IMR-90 (cell line): ENCODE measurements around the gene LGALS13. TPM values are rescaled to one million over a fixed set of nuclear protein-coding genes. Genes with fewer than 3 reads are reported as not detected.

Experiments
- ATAC-seq: fragments of 200-7000 bp; cut with Tn5 transposase; 2 replicates; pipeline ENCODE4 v1.9.1; 2020; ENCODE audit warnings: low read depth, mild to moderate bottlenecking, moderate library complexity
- BruUV-seq: library from RNA; stranded (reverse); fragments of 400-500 nt; replicated peaks from 2 replicates; lab custom pipeline; 2021; lab: Mats Ljungman, UMichigan
- CTCF ChIA-PET: fragments of 300-600 bp; formaldehyde crosslinking; extraction: SDS; loops from one replicate; lab custom pipeline; 2021; ENCODE audit warnings: antibody characterized with exemption; lab: Yijun Ruan, JAX
- POLR2A ChIA-PET: fragments of 300-600 bp; sonication (Branson Sonifier 250); formaldehyde crosslinking; loops from one replicate; lab custom pipeline; 2022; ENCODE audit warnings: antibody characterized with exemption; ENCODE audit not compliant: unreplicated experiment; lab: Charles Lee
- DNase-seq: peaks from one replicate; pipeline ENCODE4 v3.0.0; 2013
- H2AFZ ChIP-seq: replicated peaks from 2 replicates; pipeline ENCODE3; 2013; ENCODE audit warnings: low read length, mild to moderate bottlenecking; ENCODE audit not compliant: poor library complexity
- H2AK5ac ChIP-seq: 2 replicates; pipeline ENCODE4 v1.6.1; 2013; ENCODE audit warnings: low read depth, low read length, inconsistent platforms
- H2AK9ac ChIP-seq: replicated peaks from 2 replicates; pipeline ENCODE3; 2013; ENCODE audit warnings: mild to moderate bottlenecking, low read depth, low read length, moderate library complexity; ENCODE audit not compliant: poor library complexity
- H2BK120ac ChIP-seq: 2 replicates; pipeline ENCODE4 v1.6.1; 2013; ENCODE audit warnings: low read depth, low read length, inconsistent platforms
- H2BK15ac ChIP-seq: 3 replicates; pipeline ENCODE4 v1.6.1; 2013; ENCODE audit warnings: low read depth, low read length, inconsistent platforms
- H2BK20ac ChIP-seq: 2 replicates; pipeline ENCODE4 v1.6.1; 2013; ENCODE audit warnings: low read depth, mild to moderate bottlenecking, inconsistent platforms, low read length, moderate library complexity
- H2BK5ac ChIP-seq: 2 replicates; pipeline ENCODE4 v1.6.1; 2013; ENCODE audit warnings: mild to moderate bottlenecking, low read depth, low read length, inconsistent platforms; ENCODE audit not compliant: poor library complexity, severe bottlenecking
- H3K14ac ChIP-seq: replicated peaks from 2 replicates; pipeline ENCODE4 v1.6.1; 2013; ENCODE audit warnings: low read depth, low read length, inconsistent platforms
- H3K18ac ChIP-seq: 2 replicates; pipeline ENCODE4 v1.6.1; 2013; ENCODE audit warnings: low read depth, low read length, control low read depth
- H3K23ac ChIP-seq: 2 replicates; pipeline ENCODE4 v1.6.1; 2013; ENCODE audit warnings: low read depth, low read length, inconsistent platforms
- H3K27ac ChIP-seq: 2 replicates; pipeline ENCODE4 v1.5.1; 2013; ENCODE audit warnings: mild to moderate bottlenecking, control low read depth, low read length; ENCODE audit not compliant: insufficient read depth
- H3K27me3 ChIP-seq: 2 replicates; pipeline ENCODE4 v1.6.1; 2013; ENCODE audit warnings: low read length; ENCODE audit not compliant: control insufficient read depth, insufficient read depth
- H3K36me3 ChIP-seq: 2 replicates; pipeline ENCODE4 v1.6.1; 2013; ENCODE audit warnings: low read length, mixed read lengths; ENCODE audit not compliant: control insufficient read depth, insufficient read depth
- H3K4ac ChIP-seq: 2 replicates; pipeline ENCODE4 v1.6.1; 2013; ENCODE audit warnings: low read depth, low read length, inconsistent platforms
- H3K4me1 ChIP-seq: 2 replicates; pipeline ENCODE4 v1.6.1; 2013; ENCODE audit warnings: low read length, mixed read lengths; ENCODE audit not compliant: control insufficient read depth, insufficient read depth
- H3K4me2 ChIP-seq: 2 replicates; pipeline ENCODE4 v1.6.1; 2013; ENCODE audit warnings: low read depth, mild to moderate bottlenecking, control low read depth, low read length, moderate library complexity
- H3K4me3 ChIP-seq: 2 replicates; pipeline ENCODE4 v1.5.1; 2013; ENCODE audit warnings: low read depth, mild to moderate bottlenecking, control low read depth, low read length, moderate library complexity; ENCODE audit not compliant: insufficient read depth
- H3K56ac ChIP-seq: 2 replicates; pipeline ENCODE4 v1.6.1; 2013; ENCODE audit warnings: low read length, inconsistent platforms; ENCODE audit not compliant: insufficient read depth; ENCODE audit errors: extremely low read depth
- H3K79me1 ChIP-seq, 2 experiments: 2 replicates each; pipeline ENCODE4 v1.6.1; 2013; ENCODE audit warnings: low read length in 2 of 2, inconsistent platforms in 1 of 2, low read depth in 1 of 2
- H3K9ac ChIP-seq: 2 replicates; pipeline ENCODE4 v1.6.1; 2013; ENCODE audit warnings: low read depth, low read length, control low read depth
- H3K9me1 ChIP-seq: 2 replicates; pipeline ENCODE4 v1.6.1; 2013; ENCODE audit warnings: low read length, inconsistent platforms; ENCODE audit not compliant: insufficient read depth
- H3K9me3 ChIP-seq: 2 replicates; pipeline ENCODE4 v1.6.1; 2013; ENCODE audit warnings: low read length; ENCODE audit not compliant: control insufficient read depth, insufficient read depth
- H4K20me1 ChIP-seq: 2 replicates; pipeline ENCODE4 v1.6.1; 2013; ENCODE audit warnings: low read length, inconsistent platforms; ENCODE audit not compliant: insufficient read depth
- H4K5ac ChIP-seq: 2 replicates; pipeline ENCODE4 v1.6.1; 2013; ENCODE audit warnings: mild to moderate bottlenecking, low read depth, low read length, control low read depth
- H4K8ac ChIP-seq, 2 experiments: 2 replicates each; pipeline ENCODE4 v1.6.1; 2013; ENCODE audit warnings: low read depth in 2 of 2, low read length in 2 of 2, control low read depth in 1 of 2, inconsistent platforms in 1 of 2
- H4K91ac ChIP-seq: 2 replicates; pipeline ENCODE4 v1.6.1; 2013; ENCODE audit warnings: low read depth, low read length, inconsistent platforms; ENCODE audit not compliant: insufficient read depth
- ELK1 ChIP-seq: fragments of 150-350 bp; IDR thresholded peaks from 2 replicates; pipeline ENCODE4 v1.6.1; 2016; ENCODE audit warnings: low read depth, mild to moderate bottlenecking, low read length, moderate library complexity, borderline replicate concordance
- FOS ChIP-seq: fragments of 150-350 bp; IDR thresholded peaks from 2 replicates; pipeline ENCODE4 v1.6.1; 2016; ENCODE audit warnings: low read depth, low read length
- MAZ ChIP-seq: IDR thresholded peaks from 2 replicates; pipeline ENCODE4 v1.6.1; 2012; ENCODE audit warnings: low read depth, mild to moderate bottlenecking, low read length, improper control_type of control experiment, moderate library complexity, borderline replicate concordance
- MXI1 ChIP-seq: IDR thresholded peaks from 2 replicates; pipeline ENCODE4 v1.6.1; 2012; ENCODE audit warnings: low read depth, mild to moderate bottlenecking, low read length, moderate library complexity, borderline replicate concordance
- NFE2L2 ChIP-seq: fragments of 150-350 bp; IDR thresholded peaks from 2 replicates; pipeline ENCODE4 v1.6.1; 2016; ENCODE audit warnings: low read depth, mild to moderate bottlenecking, low read length
- RAD21 ChIP-seq: IDR thresholded peaks from 2 replicates; pipeline ENCODE4 v1.6.1; 2012; ENCODE audit warnings: low read length, improper control_type of control experiment
- SMC3 ChIP-seq: fragments of 150-350 bp; IDR thresholded peaks from 2 replicates; pipeline ENCODE4 v1.6.1; 2016; ENCODE audit warnings: low read depth, mild to moderate bottlenecking, antibody characterized with exemption, low read length, moderate library complexity
- WGBS, 2 experiments: methylation state at CpG; one replicate each; pipeline versions ENCODE4 v1.1.5 to v1.1.7; 2013; ENCODE audit warnings: missing lambda C conversion rate in 2 of 2; ENCODE audit not compliant: insufficient read length in 1 of 2; ENCODE audit errors: extremely low coverage in 2 of 2; 5-methylcytosine and 5-hydroxymethylcytosine counted together
- dilution Hi-C: fragments of 300-500 bp; cut with HindIII; formaldehyde crosslinking; loops from one replicate; pipeline ENCODE4 v1.14.3; 2018; ENCODE audit warnings: low sequenced_read_pairs; ENCODE audit not compliant: unreplicated experiment
- in situ Hi-C: fragments of 300-500 bp; cut with MboI; formaldehyde crosslinking; loops from 3 replicates; pipeline ENCODE4 v1.14.3; 2019; ENCODE audit warnings: low sequenced_read_pairs, inconsistent platforms, mixed read lengths
- intact Hi-C: fragments of 100-400 bp; cut with micrococcal nuclease; formaldehyde crosslinking; loops from 2 replicates; pipeline ENCODE4 v1.10.0; 2022
- polyA plus RNA-seq, 3 experiments: library from polyadenylated mRNA; depleted of rRNA; stranded (reverse); fragments of >200 nt; gene quantifications; 2 replicates each; pipeline ENCODE4 v1.2.3, GENCODE V29; 2012; ENCODE audit warnings: low replicate concordance in 1 of 3
- total RNA-seq: library from RNA; depleted of rRNA; stranded (reverse); fragments of >200 nt; gene quantifications from 2 replicates; pipeline ENCODE4 v1.2.3, GENCODE V29; 2012
- TF ChIP-seq, protein P1 (sequence below): fragments of 150-350 bp; IDR thresholded peaks from 2 replicates; pipeline ENCODE4 v1.6.1; 2017; ENCODE audit warnings: mild to moderate bottlenecking, antibody characterized with exemption, low read length, low read depth
- TF ChIP-seq, protein P2 (sequence below): conservative IDR thresholded peaks from 2 replicates; pipeline ENCODE4 v1.5.1; 2012; ENCODE audit warnings: mild to moderate bottlenecking, low read depth, low read length, improper control_type of control experiment

LGALS13 gene
- total and polyA plus RNA-seq, 2 of the 4 experiments (the other 2 are of a cell fraction): not detected

DNA sequence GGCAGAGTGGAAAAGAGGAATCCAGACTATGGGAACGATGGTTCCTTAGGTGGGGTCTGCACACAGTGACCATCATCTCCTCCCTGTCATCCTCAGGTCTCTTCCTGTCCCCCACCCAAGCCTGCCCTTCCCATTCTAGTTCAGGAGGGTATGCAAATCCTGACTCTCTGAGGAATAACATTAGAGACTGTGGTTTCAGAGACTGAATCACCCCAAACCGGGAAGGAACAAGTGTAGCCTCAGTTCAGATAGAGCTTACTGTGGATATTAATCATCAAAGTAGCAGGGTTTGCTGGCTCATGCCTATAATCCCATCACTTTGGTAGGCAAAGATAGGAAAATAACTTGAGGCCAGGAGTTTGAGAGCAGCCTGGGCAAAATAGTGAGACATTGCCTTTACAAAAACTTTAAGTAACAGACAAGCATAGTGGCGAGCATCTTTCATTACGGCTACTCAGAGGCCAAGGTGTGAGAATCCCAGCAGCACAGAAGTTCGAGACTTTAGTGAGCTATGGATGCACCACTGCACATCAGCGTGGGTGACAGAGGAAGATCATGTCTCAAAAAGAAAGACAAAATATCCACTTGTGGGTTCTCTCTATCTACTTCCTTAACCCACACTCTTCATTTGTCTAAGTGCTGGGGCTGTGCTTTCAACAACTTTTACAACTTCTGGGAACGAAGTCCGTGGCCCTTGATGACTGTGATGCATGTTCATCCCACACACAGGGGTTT lies 19.3 kb upstream of the LGALS13 start:
- Histone ChIP-seq H2BK20ac (no peak overlapping the region), H3K14ac (no peak overlapping the region), H3K36me3 (no peaks in the 10 kb centered on the region), H2BK15ac (no peak overlapping the region), H3K4me3 (no peak overlapping the region), H3K4me1 (no peaks in the 10 kb centered on the region), H2BK120ac (no peak overlapping the region), H3K27ac (no peak overlapping the region), H3K18ac (no peak overlapping the region), H4K8ac (no peak overlapping the region), H2AK9ac (no peak overlapping the region), H2BK5ac (no peak overlapping the region), H4K91ac (no peak overlapping the region), H3K79me1 (no peaks in the 10 kb centered on the region), H4K5ac (no peak overlapping the region), H3K9me3 (no peaks in the 10 kb centered on the region), H3K9me1 (no peaks in the 10 kb centered on the region), H4K20me1 (no peaks in the 10 kb centered on the region), H3K27me3 (no peaks in the 10 kb centered on the region), H3K23ac (no peak overlapping the region), H2AK5ac (no peak overlapping the region), H2AFZ (no peak overlapping the region), H3K56ac (no peak overlapping the region), H3K4ac (no peak overlapping the region), H3K4me2 (no peak overlapping the region), H3K9ac (no peak overlapping the region)
- dilution Hi-C loops (no loop called here), in situ Hi-C loops (no loop called here), intact Hi-C loops (no loop called here)
- CTCF ChIA-PET: no interaction called here
- no TSS peak for BruUV-seq
- POLR2A ChIA-PET: no interaction called here
- no peak for DNase-seq
- ATAC-seq: no peak
- TF ChIP-seq, protein P1, sequence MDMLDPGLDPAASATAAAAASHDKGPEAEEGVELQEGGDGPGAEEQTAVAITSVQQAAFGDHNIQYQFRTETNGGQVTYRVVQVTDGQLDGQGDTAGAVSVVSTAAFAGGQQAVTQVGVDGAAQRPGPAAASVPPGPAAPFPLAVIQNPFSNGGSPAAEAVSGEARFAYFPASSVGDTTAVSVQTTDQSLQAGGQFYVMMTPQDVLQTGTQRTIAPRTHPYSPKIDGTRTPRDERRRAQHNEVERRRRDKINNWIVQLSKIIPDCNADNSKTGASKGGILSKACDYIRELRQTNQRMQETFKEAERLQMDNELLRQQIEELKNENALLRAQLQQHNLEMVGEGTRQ: no peak
- TF ChIP-seq, protein P2, sequence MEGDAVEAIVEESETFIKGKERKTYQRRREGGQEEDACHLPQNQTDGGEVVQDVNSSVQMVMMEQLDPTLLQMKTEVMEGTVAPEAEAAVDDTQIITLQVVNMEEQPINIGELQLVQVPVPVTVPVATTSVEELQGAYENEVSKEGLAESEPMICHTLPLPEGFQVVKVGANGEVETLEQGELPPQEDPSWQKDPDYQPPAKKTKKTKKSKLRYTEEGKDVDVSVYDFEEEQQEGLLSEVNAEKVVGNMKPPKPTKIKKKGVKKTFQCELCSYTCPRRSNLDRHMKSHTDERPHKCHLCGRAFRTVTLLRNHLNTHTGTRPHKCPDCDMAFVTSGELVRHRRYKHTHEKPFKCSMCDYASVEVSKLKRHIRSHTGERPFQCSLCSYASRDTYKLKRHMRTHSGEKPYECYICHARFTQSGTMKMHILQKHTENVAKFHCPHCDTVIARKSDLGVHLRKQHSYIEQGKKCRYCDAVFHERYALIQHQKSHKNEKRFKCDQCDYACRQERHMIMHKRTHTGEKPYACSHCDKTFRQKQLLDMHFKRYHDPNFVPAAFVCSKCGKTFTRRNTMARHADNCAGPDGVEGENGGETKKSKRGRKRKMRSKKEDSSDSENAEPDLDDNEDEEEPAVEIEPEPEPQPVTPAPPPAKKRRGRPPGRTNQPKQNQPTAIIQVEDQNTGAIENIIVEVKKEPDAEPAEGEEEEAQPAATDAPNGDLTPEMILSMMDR: no peak
- TF ChIP-seq NFE2L2: no peak
- TF ChIP-seq MAZ: no peak
- no peak for TF ChIP-seq FOS
- TF ChIP-seq ELK1: no peak
- TF ChIP-seq SMC3: no peak
- TF ChIP-seq MXI1: no peak
- no peak for TF ChIP-seq RAD21
- WGBS, 2 experiments: 17% methylated on average over 4 of the region's 8 CpGs; no CpG with 5 or more reads in 1 of the 2 experiments
